Smooth muscle cell (in vitro differentiated cells): ENCODE data around the gene PBLD. TPM values are rescaled to one million over a fixed set of nuclear protein-coding genes. Genes with fewer than 3 reads are reported as not detected.
"Not testable (repeated sequence)": the region's sequence is repeated elsewhere in the genome, so short reads cannot be mapped to it uniquely, and the experiment has no call there.

ENCODE experiments used
- DNase-seq: peaks from one replicate; lab custom pipeline; 2025; ENCODE audit not compliant: unreplicated experiment; lab: John Stamatoyannopoulos, UW
- H2AFZ ChIP-seq: fragments of 200-600 bp; sonication (generic); 2 replicates; pipeline ENCODE4 v1.6.0; 2016; ENCODE audit warnings: antibody characterized with exemption, low read depth, mild to moderate bottlenecking
- H3F3A ChIP-seq: fragments of 200-600 bp; sonication (generic); 2 replicates; pipeline ENCODE4 v1.6.0; 2017; ENCODE audit warnings: antibody characterized with exemption, low read depth
- H3K27ac ChIP-seq: fragments of 200-600 bp; sonication (generic); 2 replicates; pipeline ENCODE4 v1.5.1; 2016; ENCODE audit warnings: low read depth, mild to moderate bottlenecking
- H3K27me3 ChIP-seq: fragments of 200-600 bp; sonication (generic); 2 replicates; pipeline ENCODE4 v1.6.1; 2016; ENCODE audit warnings: low read depth, mild to moderate bottlenecking
- H3K36me3 ChIP-seq: fragments of 200-600 bp; sonication (generic); 2 replicates; pipeline ENCODE4 v1.5.1; 2016; ENCODE audit warnings: low read depth
- H3K4me1 ChIP-seq: fragments of 200-600 bp; sonication (generic); 2 replicates; pipeline ENCODE4 v1.5.1; 2016; ENCODE audit warnings: low read depth
- H3K4me2 ChIP-seq: fragments of 200-600 bp; sonication (generic); 2 replicates; pipeline ENCODE4 v1.6.0; 2016; ENCODE audit warnings: mild to moderate bottlenecking
- H3K4me3 ChIP-seq: fragments of 200-600 bp; sonication (generic); 2 replicates; pipeline ENCODE4 v1.5.1; 2016; ENCODE audit warnings: mild to moderate bottlenecking
- H3K79me2 ChIP-seq: fragments of 200-600 bp; sonication (generic); 2 replicates; pipeline ENCODE4 v1.6.0; 2016; ENCODE audit warnings: low read depth, mild to moderate bottlenecking
- H3K9ac ChIP-seq: fragments of 200-600 bp; sonication (generic); 2 replicates; pipeline ENCODE4 v1.6.0; 2016; ENCODE audit warnings: low read depth
- H3K9me3 ChIP-seq: fragments of 200-600 bp; sonication (generic); replicated peaks from 2 replicates; pipeline ENCODE4 v1.5.1; 2016; ENCODE audit warnings: low read depth
- H4K20me1 ChIP-seq: fragments of 200-600 bp; sonication (generic); 2 replicates; pipeline ENCODE4 v1.6.0; 2016; ENCODE audit warnings: low read depth
- WGBS: methylation state at CpG from one replicate; pipeline ENCODE4 v1.1.7; 2016; ENCODE audit warnings: low lambda C conversion rate; 5-methylcytosine and 5-hydroxymethylcytosine counted together
- polyA plus RNA-seq: library from polyadenylated mRNA; unstranded; fragments of >200 nt; fragmentation: Nextera tagmentation; extraction: Ambion mirVana; gene quantifications from 2 replicates; pipeline ENCODE4 v1.2.1, GENCODE V29; 2016
- total RNA-seq: library from RNA; depleted of rRNA; stranded (reverse); fragments of >200 nt; gene quantifications from 2 replicates; pipeline ENCODE4 v1.2.3, GENCODE V29; 2014
- TF ChIP-seq, protein P1 (sequence below): fragments of 200-600 bp; sonication (generic); IDR thresholded peaks from 2 replicates; pipeline ENCODE4 v1.5.1; 2017; ENCODE audit warnings: borderline replicate concordance, mild to moderate bottlenecking, antibody characterized with exemption; ENCODE audit not compliant: insufficient read depth, poor library complexity, severe bottlenecking

PBLD gene
- total and polyA plus RNA-seq, 2 experiments from 2014 or later: 2.3 to 5.6 TPM

DNA sequence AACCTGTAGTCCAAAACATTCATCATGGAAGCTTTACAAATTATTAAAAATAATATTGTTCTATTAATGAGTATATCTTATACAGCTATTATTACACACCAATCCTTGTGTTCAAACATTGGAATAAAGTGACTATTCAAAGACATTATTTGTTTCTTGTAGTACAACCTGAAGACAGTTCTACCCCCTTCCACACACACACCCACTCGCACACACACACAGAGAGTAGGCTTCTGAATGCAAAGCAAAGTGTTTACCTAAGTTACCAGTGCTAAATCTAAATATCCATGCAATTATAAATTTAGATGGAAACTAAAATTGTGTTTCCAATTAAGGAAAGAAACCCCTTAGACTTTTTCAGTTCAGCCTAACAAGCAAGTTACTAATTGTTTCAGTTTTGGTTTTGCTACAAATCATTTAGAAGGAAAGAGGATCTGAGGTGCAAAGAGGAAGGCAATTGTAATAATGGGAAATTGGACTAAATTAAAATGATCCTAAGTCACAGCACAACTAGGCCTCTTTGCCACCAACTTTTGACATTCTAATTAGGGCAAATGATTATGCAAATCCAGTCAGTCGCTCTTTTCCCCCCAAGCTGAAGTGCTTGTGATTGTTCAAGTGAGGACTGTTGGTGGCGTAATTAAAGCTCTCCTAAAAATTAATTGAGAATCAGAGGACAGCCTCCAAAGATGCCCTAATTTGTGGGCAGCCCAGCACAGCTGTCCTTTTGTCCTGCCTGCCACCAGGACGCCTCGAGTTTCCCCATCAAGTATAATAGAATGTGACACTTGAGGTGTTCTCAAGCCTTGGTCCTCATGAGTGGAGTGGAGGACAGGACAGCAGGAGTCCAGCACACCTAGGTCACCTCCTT is 80.9 kb downstream of the PBLD start:
- Histone ChIP-seq H3K9ac (no peak overlapping the region), H3K4me3 (no peak overlapping the region), H3K27ac (no peak overlapping the region), H3K79me2 (no peaks in the 10 kb centered on the region), H3K4me1 (peaks cover 23% of the 10 kb centered on the region), H4K20me1 (no peaks in the 10 kb centered on the region), H3F3A (no peaks in the 10 kb centered on the region), H3K27me3 (no peaks in the 10 kb centered on the region), H3K9me3 (no peaks in the 10 kb centered on the region), H2AFZ (no peak overlapping the region), H3K4me2 (no peak overlapping the region), H3K36me3 (no peaks in the 10 kb centered on the region)
- DNase-seq: no peak
- WGBS: 84% methylated on average over 5 of the region's 5 CpGs
- TF ChIP-seq, protein P1, sequence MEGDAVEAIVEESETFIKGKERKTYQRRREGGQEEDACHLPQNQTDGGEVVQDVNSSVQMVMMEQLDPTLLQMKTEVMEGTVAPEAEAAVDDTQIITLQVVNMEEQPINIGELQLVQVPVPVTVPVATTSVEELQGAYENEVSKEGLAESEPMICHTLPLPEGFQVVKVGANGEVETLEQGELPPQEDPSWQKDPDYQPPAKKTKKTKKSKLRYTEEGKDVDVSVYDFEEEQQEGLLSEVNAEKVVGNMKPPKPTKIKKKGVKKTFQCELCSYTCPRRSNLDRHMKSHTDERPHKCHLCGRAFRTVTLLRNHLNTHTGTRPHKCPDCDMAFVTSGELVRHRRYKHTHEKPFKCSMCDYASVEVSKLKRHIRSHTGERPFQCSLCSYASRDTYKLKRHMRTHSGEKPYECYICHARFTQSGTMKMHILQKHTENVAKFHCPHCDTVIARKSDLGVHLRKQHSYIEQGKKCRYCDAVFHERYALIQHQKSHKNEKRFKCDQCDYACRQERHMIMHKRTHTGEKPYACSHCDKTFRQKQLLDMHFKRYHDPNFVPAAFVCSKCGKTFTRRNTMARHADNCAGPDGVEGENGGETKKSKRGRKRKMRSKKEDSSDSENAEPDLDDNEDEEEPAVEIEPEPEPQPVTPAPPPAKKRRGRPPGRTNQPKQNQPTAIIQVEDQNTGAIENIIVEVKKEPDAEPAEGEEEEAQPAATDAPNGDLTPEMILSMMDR: no peak

DNA sequence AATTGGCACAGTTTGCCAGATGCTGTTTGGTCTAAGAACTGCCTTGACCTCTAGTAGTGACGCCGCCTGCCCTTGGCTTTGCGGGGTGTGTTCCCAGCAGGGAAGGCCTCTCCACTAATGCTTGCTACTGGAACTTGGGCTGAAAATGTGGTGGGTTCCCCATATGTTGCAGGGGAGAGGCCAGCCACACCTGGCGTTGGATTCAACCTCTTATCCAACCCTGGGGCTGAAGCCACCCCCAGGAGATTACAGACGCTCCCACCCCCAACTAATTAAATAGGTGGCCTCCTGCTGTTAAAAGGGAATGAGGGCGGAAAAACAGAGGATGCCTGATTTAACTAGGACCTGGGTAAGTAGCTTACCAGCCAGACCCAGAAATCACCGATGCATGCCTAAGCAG is 81.6 kb downstream of the PBLD start:
- Histone ChIP-seq H4K20me1 (no peaks in the 10 kb centered on the region), H3K79me2 (no peaks in the 10 kb centered on the region), H3K4me2 (no peak overlapping the region), H3F3A (no peaks in the 10 kb centered on the region), H3K9me3 (no peaks in the 10 kb centered on the region), H3K36me3 (no peaks in the 10 kb centered on the region), H2AFZ (no peak overlapping the region), H3K4me1 (peaks cover 23% of the 10 kb centered on the region), H3K9ac (no peak overlapping the region), H3K27ac (no peak overlapping the region), H3K4me3 (no peak overlapping the region), H3K27me3 (no peaks in the 10 kb centered on the region)
- DNase-seq: no peak
- WGBS: 70% methylated on average over 7 of the region's 7 CpGs
- TF ChIP-seq, protein P1: no peak

DNA sequence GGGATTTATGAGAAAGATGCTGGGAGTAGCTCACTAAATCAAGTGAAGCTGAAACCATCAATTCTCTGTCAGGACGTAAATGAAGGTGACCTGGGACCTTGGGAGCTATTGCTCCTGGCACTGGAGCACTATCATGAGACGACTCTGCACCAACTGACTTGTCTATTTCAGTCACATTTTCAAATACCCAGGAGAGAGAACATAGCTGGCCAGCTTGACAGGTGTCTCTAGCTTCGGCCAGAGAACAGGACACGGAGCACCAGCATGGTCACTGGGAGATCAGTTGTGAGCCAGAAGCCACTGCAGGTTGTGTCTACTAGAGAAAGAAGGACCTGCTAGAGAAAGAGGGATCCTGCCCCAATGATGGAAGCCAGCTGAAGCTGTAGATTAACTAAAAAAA is 83.4 kb downstream of the PBLD start:
- TF ChIP-seq, protein P1: no peak
- whole genome bisulfite sequencing: 89% methylated on average over 4 of the region's 4 CpGs
- H3F3A ChIP-seq: no peaks in the 10 kb centered on the region
- H3K27ac ChIP-seq: no peak overlapping the region
- H3K4me1 ChIP-seq: peaks cover 23% of the 10 kb centered on the region
- no peak overlapping the region for H3K4me2 ChIP-seq
- no peak overlapping the region for H3K4me3 ChIP-seq
- H3K27me3 ChIP-seq: no peaks in the 10 kb centered on the region
- no peak overlapping the region for H2AFZ ChIP-seq
- no peak overlapping the region for H3K9ac ChIP-seq
- no peaks in the 10 kb centered on the region for H4K20me1 ChIP-seq
- no peaks in the 10 kb centered on the region for H3K9me3 ChIP-seq
- no peak for DNase-seq
- no peaks in the 10 kb centered on the region for H3K36me3 ChIP-seq
- H3K79me2 ChIP-seq: no peaks in the 10 kb centered on the region

DNA sequence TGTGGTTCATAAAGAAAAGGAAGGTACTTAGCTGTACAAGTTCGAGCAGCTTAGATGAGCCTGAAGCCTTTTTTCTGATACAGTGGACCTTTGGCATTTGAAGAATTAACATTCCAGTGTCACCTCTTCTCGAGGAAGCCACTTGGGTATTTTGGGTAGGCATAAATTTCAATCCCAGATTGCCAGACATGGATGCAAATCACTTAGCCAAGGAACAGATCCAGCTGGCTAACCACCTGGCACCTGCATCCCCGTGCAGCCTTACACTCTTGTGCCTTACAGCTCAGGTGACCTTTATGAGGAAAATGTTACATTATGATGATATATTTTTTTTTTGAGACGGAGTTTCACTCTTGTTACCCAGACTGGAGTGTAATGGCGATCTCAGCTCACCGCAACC is 84.8 kb downstream of the PBLD start:
- no peak overlapping the region for H3K4me2 ChIP-seq
- WGBS: 78% methylated on average over 6 of the region's 6 CpGs
- no peaks in the 10 kb centered on the region for H3K36me3 ChIP-seq
- no peak for DNase-seq
- H2AFZ ChIP-seq: no peak overlapping the region
- TF ChIP-seq, protein P1: no peak
- H3K4me1 ChIP-seq: peaks cover 18% of the 10 kb centered on the region
- no peaks in the 10 kb centered on the region for H3K79me2 ChIP-seq
- H3F3A ChIP-seq: no peaks in the 10 kb centered on the region
- no peak overlapping the region for H3K4me3 ChIP-seq
- H3K9ac ChIP-seq: no peak overlapping the region
- no peaks in the 10 kb centered on the region for H4K20me1 ChIP-seq
- no peak overlapping the region for H3K27ac ChIP-seq
- H3K9me3 ChIP-seq: no peaks in the 10 kb centered on the region
- no peaks in the 10 kb centered on the region for H3K27me3 ChIP-seq

DNA sequence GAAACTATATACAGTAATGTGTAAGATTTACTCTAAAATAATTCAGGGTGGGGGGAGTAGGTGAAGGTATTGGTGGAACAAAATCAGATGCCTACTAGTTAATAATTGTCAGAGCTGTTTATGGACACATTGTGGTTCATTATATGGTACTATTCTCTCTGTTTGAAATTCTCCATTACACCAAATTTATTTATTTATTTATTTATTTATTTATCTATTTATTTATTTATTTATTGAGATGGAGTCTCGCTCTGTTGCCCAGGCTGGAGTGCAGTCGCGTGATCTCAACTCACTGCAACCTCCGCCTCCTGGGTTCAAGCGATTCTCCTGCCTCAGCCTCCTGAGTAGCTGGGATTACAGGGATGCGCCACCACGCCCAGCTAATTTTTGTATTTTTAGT is 86.3 kb downstream of the PBLD start:
- 98% methylated on average over 7 of the region's 7 CpGs for WGBS
- H3K9ac ChIP-seq, H4K20me1 ChIP-seq, H2AFZ ChIP-seq, H3K4me3 ChIP-seq, H3K27me3 ChIP-seq, H3K4me2 ChIP-seq, H3K36me3 ChIP-seq, H3K9me3 ChIP-seq, DNase-seq, H3K4me1 ChIP-seq, H3F3A ChIP-seq, H3K79me2 ChIP-seq, H3K27ac ChIP-seq: not testable (repeated sequence)
